ENCODE measurements around the gene HAL.
A peak's percentile ranks its signal among the peaks of the same experiment; 100 is the strongest.

The HAL gene

DNA sequence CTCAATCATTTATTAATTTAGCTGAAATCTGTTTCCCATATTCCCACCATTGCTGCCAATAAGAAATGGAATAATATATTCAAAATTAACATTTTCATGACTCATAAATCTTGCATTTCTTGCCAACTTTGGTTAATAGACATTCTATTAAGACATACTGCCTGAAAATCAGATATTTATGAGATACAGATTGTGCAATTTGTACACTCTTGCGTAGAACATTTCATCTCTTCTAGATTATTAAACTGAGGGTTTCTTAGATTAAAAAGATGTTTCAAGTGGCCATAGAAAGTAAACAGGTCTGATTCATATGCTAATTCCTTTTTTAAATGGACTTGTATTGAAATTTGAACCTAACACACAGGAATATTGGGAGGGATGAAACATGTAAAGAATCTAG lies 30.2 kb upstream of the HAL start:
- Histone ChIP-seq H3K4me2 (no peak overlapping the region), H4K20me1 (peaks cover 0 to 5% (median 0%) of the 10 kb centered on the region in 11 experiments; a peak in 2 of 22 replicates), H3K27me3 (no peaks in the 10 kb centered on the region), H3K27ac (no peak overlapping the region), H3K4me3 (no peak overlapping the region), H3K4me1 (peaks cover 0 to 60% (median 16%) of the 10 kb centered on the region in 10 experiments; a peak in 16 of 20 replicates), H3K9me3 (replicated peaks in 1 of 11) (no peaks in the 10 kb centered on the region), H3K36me3 (peaks cover 65 to 82% (median 72%) of the 10 kb centered on the region in 11 experiments), H3K9ac (no peak overlapping the region)
- no peak for TF ChIP-seq Cebpa-rat (IDR thresholded peaks at IDR 0.05)

DNA sequence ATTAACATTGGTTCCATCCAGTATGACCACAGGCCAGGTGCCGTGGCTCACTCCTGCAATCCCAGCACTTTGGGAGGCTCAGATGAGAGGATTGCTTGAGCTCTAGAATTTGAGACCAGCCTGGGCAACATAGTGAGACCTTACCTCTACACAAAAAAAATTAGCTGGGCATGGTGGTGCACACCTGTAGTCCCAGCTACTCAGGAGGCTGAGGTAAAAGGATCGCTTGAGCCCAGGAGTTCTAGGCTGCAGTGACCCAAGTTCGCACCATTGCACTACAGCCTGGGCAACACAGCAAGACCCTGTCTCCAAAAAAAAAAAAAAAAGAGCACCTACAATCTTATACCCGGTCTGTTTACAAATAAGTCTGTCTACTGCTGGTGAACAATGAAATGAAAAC lies 29.4 kb upstream of the HAL start:
- peaks cover 65 to 82% (median 73%) of the 10 kb centered on the region in 11 experiments for H3K36me3 ChIP-seq
- H4K20me1 ChIP-seq = peaks cover 0 to 5% (median 0%) of the 10 kb centered on the region in 11 experiments; a peak in 1 of 22 replicates
- no peak overlapping the region for H3K27ac ChIP-seq
- H3K4me3 ChIP-seq = no peak overlapping the region
- H3K9ac ChIP-seq = no peak overlapping the region
- H3K27me3 ChIP-seq = no peaks in the 10 kb centered on the region
- no peak for TF ChIP-seq Cebpa-rat (IDR thresholded peaks at IDR 0.05)
- peaks cover 6 to 60% (median 23%) of the 10 kb centered on the region in 10 experiments for H3K4me1 ChIP-seq
- no peaks in the 10 kb centered on the region for H3K9me3 ChIP-seq (replicated peaks in 1 of 11)
- no peak overlapping the region for H3K4me2 ChIP-seq

DNA sequence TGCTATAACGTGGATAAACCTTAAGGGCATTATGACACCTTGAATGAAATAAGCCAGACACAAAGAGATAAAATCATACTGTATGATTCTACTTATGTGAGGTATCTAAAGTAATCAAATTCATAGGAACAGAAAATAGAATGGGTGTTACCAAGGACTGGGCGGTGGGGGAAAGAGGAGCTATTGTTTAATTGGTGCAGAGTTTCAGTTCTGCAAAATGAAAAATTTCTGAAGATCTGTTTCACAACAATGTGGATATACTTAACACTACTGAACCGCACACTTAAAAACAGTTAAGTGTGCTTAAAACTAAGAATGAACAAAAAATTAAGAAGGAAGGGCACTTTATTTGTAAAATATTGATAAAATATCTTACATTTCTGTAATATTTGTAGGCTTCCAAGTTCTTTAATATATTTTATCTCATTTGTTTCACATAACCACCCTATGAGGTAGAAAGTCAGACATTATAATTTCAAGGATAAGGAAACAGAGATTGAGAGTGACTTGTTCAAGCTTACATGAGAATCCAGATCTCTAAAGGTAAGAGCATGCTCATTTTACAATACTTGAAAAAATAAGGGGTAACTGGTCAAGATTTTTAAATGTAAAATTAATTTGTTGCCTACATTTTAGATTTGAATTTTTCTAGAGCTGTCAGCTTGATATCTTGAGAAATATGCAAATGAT lies 24.3 kb upstream of the HAL start:
- Histone ChIP-seq H3K36me3 (peaks cover 57 to 88% (median 78%) of the 10 kb centered on the region in 11 experiments), H3K9me3 (replicated peaks in 1 of 11) (no peaks in the 10 kb centered on the region), H3K4me1 (peaks cover 13 to 52% (median 31%) of the 10 kb centered on the region in 10 experiments), H3K4me3 (peak overlapping the region in 7 of 10 experiments; percentile 8 to 57 (median 37); a peak in 11 of 20 replicates), H3K9ac (peak overlapping the region; percentile 20 to 84 (median 74); a peak in 19 of 22 replicates), H3K27me3 (no peaks in the 10 kb centered on the region), H3K27ac (peak overlapping the region; percentile 52 to 99 (median 89); a peak in 21 of 22 replicates), H4K20me1 (no peaks in the 10 kb centered on the region), H3K4me2 (peak overlapping the region; percentile 30 to 87 (median 77))
- peak in 3 of 11 experiments; percentile 38 to 85 (median 85); a peak in 6 of 22 replicates for TF ChIP-seq Cebpa-rat (IDR thresholded peaks at IDR 0.05)

DNA sequence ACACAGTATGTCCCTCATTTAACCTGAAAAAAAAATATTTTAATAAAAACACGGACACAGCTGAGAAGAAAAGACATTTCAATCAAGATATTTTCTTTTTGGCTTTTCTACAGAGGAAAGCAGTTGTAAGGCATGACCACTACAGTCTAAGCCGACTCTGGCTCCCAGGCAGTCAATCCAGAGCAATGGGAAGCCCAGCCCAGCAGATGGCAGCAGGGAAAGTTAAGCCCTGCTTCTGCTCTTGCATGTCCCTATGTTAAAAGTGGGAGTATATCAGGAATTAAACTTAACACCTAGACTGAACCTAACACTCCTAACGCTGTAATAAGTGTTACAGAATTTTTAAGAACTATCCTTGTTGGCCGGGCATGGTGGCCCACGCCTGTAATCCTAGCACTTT lies 19.5 kb upstream of the HAL start:
- Histone ChIP-seq H3K9ac (no peak overlapping the region), H3K4me3 (no peak overlapping the region), H3K36me3 (peaks cover 62 to 95% (median 85%) of the 10 kb centered on the region in 11 experiments), H4K20me1 (no peaks in the 10 kb centered on the region), H3K4me1 (peaks cover 8 to 31% (median 14%) of the 10 kb centered on the region in 10 experiments), H3K27me3 (no peaks in the 10 kb centered on the region), H3K4me2 (no peak overlapping the region; a peak in 1 of 22 replicates), H3K9me3 (replicated peaks in 1 of 11) (no peaks in the 10 kb centered on the region), H3K27ac (0 out of 22 replicates have a peak overlapping the region, but pooled peaks of 1 of the 11 experiments have one; percentile 3)
- TF ChIP-seq Cebpa-rat (IDR thresholded peaks at IDR 0.05) = no peak

DNA sequence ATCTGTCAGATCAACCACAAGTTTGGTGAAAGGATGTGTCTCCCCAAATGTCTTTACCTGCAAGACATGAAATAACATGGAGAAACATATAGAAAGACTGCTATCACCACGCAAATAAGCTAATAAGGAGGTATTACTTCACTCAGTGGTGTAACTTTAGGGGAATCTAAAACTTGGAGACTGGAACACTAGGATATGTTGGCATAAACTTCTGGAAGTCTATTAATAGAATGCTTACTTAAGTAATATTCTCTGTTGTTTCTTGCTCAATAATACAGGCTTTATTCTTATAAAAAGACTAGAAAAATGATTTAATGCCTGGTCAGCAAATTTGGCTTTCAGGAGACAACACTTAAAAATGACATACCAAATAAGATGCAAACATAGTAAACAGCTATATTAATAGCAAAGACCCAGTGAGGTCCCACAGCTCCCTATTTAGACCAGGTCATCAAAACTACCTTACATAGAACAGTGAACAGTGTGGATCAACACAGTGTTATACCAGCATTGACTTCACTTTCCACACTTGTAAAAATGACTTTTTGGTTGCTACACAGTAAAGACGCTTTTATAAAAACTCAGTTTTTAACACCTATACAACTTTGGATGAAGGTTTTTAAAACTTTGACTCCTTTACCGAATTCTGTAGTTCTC lies 18.9 kb upstream of the HAL start:
- H3K4me1 ChIP-seq = peaks cover 2 to 27% (median 10%) of the 10 kb centered on the region in 10 experiments; a peak in 19 of 20 replicates
- H3K36me3 ChIP-seq = peaks cover 68 to 100% (median 91%) of the 10 kb centered on the region in 11 experiments
- H3K27me3 ChIP-seq = no peaks in the 10 kb centered on the region
- no peak overlapping the region for H3K4me3 ChIP-seq
- H3K9me3 ChIP-seq (replicated peaks in 1 of 11) = no peaks in the 10 kb centered on the region
- no peak for TF ChIP-seq Cebpa-rat (IDR thresholded peaks at IDR 0.05)
- no peak overlapping the region for H3K9ac ChIP-seq
- H3K4me2 ChIP-seq = no peak overlapping the region; a peak in 2 of 22 replicates
- no peak overlapping the region for H3K27ac ChIP-seq
- H4K20me1 ChIP-seq = no peaks in the 10 kb centered on the region

DNA sequence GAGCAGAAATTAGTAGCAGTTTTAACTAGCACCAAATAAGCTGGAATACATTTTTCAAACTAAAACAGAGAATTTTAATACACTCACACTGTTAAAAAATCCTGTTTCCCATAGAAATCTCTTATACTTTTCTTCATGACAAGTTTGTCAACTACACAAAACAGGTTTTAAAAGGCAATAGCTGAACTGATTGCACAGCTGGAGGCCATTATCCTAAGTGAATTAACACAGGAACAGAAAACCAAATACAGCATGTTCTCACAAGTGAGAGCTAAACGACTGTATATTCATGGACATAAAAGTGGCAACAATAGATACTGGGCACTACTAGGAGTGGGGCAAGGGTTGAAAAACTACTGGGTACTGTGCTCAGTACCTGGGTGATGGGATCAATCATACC lies 11.6 kb upstream of the HAL start:
- no peaks in the 10 kb centered on the region for H3K4me1 ChIP-seq
- H4K20me1 ChIP-seq = no peaks in the 10 kb centered on the region
- H3K9ac ChIP-seq = no peak overlapping the region
- no peaks in the 10 kb centered on the region for H3K9me3 ChIP-seq (replicated peaks in 1 of 11)
- no peak overlapping the region for H3K27ac ChIP-seq
- no peaks in the 10 kb centered on the region for H3K27me3 ChIP-seq
- peaks cover 87 to 100% (median 97%) of the 10 kb centered on the region in 11 experiments for H3K36me3 ChIP-seq
- no peak overlapping the region for H3K4me3 ChIP-seq
- no peak for TF ChIP-seq Cebpa-rat (IDR thresholded peaks at IDR 0.05)
- H3K4me2 ChIP-seq = no peak overlapping the region

DNA sequence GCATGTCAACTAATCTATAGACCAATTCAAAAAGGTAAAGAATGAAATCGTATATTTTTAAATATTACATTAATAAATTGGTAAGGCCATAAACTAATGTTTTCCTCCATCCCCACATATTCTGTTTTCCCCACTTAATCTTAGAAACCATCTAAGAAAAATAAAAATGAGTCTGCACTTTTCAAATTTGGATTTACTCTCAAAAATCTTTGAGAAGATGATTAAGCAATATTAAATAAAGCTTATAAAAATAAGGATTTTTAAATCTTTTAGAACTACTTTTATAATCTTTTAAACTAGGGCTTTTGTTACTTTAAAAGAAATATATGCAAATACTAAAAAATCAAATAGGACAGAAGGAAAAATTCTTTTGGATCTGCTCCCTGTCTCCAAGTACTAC lies 10.6 kb upstream of the HAL start:
- Histone ChIP-seq H4K20me1 (no peaks in the 10 kb centered on the region), H3K9ac (no peak overlapping the region), H3K27ac (no peak overlapping the region), H3K36me3 (peaks cover 78 to 100% (median 97%) of the 10 kb centered on the region in 11 experiments), H3K9me3 (replicated peaks in 1 of 11) (no peaks in the 10 kb centered on the region), H3K4me3 (no peak overlapping the region), H3K27me3 (no peaks in the 10 kb centered on the region), H3K4me2 (no peak overlapping the region), H3K4me1 (no peaks in the 10 kb centered on the region)
- no peak for TF ChIP-seq Cebpa-rat (IDR thresholded peaks at IDR 0.05)

DNA sequence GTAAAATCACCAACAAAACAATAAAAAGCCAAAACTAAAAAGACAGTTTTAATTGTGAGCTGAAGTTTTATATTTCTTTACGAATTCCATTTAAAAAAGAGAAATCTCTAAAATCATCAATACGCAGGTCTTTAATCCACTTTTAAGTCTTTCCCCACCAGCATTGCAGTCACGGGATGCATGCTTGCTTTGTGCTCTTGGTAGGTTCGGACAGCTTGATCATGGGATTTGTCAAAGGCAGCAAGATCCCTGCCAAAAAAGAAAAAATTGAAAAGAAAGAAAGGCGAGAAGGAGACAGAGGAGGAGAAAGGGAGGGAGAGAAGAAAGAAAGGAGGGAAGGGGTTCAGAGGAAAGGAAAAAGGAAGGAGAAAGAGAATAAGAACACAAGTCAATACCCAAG lies 4.7 kb upstream of the HAL start:
- Histone ChIP-seq H3K27me3 (no peaks in the 10 kb centered on the region), H3K4me3 (no peak overlapping the region), H3K4me2 (no peak overlapping the region), H3K4me1 (peaks cover 7 to 41% (median 27%) of the 10 kb centered on the region in 10 experiments), H4K20me1 (no peaks in the 10 kb centered on the region), H3K9me3 (replicated peaks in 1 of 11) (no peaks in the 10 kb centered on the region), H3K36me3 (peaks cover 44 to 70% (median 63%) of the 10 kb centered on the region in 11 experiments), H3K27ac (no peak overlapping the region), H3K9ac (no peak overlapping the region)
- TF ChIP-seq Cebpa-rat (IDR thresholded peaks at IDR 0.05) = no peak

DNA sequence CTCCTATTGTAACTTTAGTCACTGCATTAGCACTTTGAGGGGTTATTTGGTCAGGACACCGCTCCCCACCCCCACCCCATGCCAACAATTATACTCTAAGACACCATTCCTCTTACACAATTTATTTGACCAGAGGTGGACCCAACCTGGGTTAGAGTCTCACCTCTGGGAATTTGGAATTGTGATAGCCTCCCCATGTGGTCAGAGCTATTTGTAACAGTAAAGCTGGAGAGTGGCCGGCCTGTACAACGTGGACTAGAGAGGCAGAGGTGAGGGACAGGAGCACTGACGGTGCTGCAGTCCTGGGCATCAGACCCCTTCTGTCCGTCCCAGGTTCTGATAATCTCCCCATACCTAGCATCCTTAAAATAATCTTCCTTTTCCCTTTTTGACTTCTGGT lies 3.3 kb upstream of the HAL start:
- no peak for TF ChIP-seq Cebpa-rat (IDR thresholded peaks at IDR 0.05)
- peaks cover 7 to 54% (median 40%) of the 10 kb centered on the region in 10 experiments for H3K4me1 ChIP-seq

More for the DNA sequence above, 3.3 kb upstream of the HAL start:
- H3K9me3 ChIP-seq (replicated peaks in 1 of 11) = 0 out of 22 replicates have a peak, but pooled peaks cover 0 to 6% (median 0%) of the 10 kb centered on the region in 11 experiments
- H3K27me3 ChIP-seq = no peaks in the 10 kb centered on the region
- no peaks in the 10 kb centered on the region for H4K20me1 ChIP-seq
- peaks cover 30 to 60% (median 49%) of the 10 kb centered on the region in 11 experiments for H3K36me3 ChIP-seq
- H3K9ac ChIP-seq = no peak overlapping the region
- H3K4me3 ChIP-seq = no peak overlapping the region
- H3K27ac ChIP-seq = peak overlapping the region in 2 of 11 experiments; percentile 15 to 91; a peak in 1 of 22 replicates
- H3K4me2 ChIP-seq = peak overlapping the region in 2 of 11 experiments; percentile 5 to 10; a peak in 1 of 22 replicates

Data from BLaER1 treated with 17β-estradiol and CSF1 and Interleukin-3, amounts not matched to agents 10 nM and 100 nM (cell line).